GM11168 (cell line): ENCODE measurements around the gene LZTS2.

Experiments
- in situ Hi-C: fragments of 300-500 bp; cut with MboI; formaldehyde crosslinking; loops from one replicate; pipeline ENCODE4 v1.12.0; 2022; ENCODE audit warnings: low sequenced_read_pairs; ENCODE audit not compliant: unreplicated experiment

Gene LZTS2

DNA sequence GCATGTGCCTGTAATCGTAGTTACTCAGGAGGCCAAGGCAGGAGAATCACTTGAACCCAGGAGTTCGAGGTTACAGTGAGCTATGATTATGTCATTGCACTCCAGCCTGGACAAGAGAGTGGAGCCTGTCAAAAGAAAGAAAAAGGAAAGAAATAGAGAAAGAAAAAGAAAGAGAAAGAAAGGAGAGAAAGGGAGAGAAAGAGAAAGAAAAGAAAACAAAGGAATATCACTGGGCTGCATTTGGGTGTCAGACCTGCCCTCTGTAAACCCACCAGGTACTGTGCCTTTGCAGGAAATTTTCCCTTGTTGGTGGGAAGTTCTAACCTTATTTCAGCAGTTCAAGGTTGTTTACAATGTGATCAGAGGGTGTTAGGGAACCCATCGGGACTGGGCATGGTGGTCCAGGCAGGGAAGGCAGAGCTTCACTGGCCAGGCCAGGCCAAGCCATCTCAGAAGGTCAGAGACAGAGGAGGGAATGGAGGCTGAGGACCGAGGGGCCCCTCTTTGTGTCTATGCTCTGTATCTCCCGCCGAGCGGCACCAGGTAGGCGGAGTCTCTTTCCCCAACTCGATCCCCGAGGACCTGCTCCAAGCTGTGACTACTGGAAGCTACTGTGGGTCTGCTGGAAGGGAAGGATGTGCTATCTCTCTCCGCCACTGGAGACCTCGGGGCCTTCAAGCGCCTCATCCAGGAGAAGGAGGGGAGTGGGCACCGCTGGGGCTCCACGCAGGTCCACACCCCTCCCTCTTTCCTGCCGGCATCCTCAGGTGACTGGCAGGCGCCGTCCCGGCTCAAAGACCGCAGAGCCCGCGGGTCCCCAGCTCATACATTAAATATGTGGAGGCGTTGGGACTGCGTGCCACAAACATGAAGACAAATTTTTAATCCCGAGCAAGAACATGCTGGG lies 47.0 kb downstream of the LZTS2 start:
- in situ Hi-C loops: no loop called here

DNA sequence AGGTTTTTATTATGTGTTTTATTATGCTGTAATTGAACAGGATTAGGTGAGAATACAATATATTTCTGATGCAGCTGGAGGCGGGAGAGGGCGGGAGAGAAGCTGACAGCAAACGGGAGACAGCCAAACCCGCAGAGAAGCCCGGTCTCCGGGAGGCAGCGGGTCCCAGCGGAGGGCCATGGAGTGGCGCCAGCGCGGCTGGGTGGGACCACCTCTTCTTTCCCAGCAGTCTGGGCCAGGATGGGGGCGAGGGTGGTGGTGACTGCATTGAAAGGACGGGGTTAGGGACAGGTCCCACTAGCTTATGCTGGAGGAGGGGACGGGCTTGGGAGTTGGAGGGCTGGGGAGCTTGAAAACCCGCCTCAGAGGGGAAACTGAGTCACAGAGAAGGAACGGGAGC lies 47.7 kb downstream of the LZTS2 start:
- in situ Hi-C loops: no loop called here

DNA sequence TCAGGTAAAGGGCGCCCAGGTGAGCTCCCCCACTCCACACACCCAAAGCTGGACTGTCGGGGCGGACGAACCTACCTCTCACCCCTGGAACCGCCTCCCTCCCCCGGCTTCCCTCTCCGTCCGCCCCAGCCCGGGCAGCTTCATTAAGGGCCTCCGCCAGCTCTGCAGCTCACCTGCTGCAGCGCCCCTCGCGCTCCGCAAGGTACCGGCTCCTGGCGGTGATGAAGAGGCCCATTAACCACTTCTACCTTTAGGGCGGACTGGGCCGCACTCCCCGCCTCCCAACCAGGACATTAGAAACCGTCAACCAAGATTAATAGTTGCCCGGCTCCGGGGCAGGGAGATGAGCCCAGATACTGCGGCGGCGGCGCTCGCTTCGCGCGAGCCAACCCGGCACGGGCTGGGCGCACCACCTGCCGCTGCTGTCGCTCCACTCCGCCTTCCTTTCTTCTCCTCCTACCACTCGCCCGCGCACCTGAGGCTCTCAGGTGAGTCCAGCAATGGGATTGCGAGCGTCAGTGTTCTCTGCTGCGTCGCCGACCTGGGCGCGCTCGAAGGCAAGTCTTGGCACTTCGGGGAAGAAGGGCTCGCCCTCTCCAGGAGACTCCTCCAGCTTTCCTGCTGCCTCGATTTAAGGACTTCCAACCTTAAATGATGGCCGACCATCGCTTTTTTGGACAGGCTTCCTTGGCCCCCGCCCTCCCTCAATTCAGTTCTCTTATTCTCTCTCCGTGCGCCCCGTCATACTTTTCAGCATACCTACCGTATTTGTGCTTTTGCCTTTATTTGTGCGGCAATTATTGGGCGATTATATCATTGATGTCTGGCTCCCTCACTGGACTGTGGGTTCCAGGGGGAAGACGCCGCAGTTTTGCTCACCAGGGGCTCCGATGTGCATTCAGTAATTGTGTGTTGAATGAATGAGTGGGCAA lies 48.6 kb downstream of the LZTS2 start:
- in situ Hi-C loops: no loop called here

- in situ Hi-C loops: no loop called here
Measured at GRCh38 chr10:101050208-101051069, 50.8 kb downstream of the LZTS2 start.

DNA sequence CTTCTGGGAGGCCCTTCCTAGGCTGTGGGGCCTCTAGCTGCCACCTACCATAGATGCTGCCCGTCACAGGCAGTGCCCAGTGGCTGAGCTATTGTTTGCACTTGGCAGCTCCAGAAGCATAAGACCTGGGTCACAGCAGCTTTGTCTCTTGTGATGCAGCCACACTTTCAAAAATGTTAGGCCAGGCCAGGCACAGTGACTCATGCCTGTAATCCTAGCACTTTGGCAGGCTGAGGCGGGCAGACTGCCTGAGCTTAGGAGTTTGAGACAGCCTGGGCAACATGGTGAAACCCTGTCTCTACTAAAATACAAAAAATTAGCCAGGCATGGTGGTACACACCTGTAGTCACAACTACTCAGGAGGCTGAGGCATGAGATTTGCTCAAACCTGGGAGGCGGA lies 52.7 kb downstream of the LZTS2 start:
- in situ Hi-C loops: no loop called here

DNA sequence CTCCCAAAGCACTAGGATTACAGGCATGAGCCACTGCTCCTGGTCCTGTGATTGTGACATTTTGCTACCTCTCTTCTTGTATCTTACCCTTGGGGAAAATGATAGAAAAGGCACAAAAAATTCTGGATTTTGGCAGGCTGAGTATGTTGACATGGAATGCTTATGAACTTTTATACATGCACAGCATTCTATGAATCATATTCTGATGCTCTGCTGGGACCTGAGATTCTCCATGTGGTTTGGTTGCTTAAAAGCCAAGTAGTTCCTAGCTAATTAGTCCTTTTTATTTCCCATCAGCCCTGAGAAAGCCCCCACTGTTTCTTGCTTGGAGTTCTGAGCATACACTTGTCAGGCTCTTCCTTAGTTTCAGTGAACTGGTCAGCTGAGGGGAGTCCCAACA lies 53.9 kb downstream of the LZTS2 start:
- in situ Hi-C loops: no loop called here

DNA sequence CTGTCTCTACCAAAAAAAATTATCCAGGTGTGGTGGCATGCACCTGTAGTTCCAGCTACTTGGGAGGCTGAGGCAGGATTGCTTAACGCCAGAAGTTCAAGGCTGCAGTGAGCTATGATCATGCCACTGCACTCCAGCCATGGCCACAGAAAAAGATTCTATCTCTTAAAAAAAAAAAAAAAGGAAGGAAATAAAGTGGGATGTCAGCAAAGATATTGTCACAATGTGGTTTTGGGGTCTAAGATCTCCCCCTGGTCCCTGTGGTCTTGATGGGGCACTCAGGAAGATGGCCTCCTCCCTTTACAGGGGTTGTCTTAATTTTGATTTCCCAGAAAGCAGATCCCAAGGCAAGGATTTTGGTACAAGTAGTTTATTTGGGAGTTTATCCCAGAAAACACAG lies 54.7 kb downstream of the LZTS2 start:
- in situ Hi-C loops: no loop called here

GRCh38 chr10:101054876-101055275 lies 55.3 kb downstream of the LZTS2 start:
- in situ Hi-C loops: no loop called here

GRCh38 chr10:101055411-101055810 lies 55.8 kb downstream of the LZTS2 start:
- in situ Hi-C loops: no loop called here

DNA sequence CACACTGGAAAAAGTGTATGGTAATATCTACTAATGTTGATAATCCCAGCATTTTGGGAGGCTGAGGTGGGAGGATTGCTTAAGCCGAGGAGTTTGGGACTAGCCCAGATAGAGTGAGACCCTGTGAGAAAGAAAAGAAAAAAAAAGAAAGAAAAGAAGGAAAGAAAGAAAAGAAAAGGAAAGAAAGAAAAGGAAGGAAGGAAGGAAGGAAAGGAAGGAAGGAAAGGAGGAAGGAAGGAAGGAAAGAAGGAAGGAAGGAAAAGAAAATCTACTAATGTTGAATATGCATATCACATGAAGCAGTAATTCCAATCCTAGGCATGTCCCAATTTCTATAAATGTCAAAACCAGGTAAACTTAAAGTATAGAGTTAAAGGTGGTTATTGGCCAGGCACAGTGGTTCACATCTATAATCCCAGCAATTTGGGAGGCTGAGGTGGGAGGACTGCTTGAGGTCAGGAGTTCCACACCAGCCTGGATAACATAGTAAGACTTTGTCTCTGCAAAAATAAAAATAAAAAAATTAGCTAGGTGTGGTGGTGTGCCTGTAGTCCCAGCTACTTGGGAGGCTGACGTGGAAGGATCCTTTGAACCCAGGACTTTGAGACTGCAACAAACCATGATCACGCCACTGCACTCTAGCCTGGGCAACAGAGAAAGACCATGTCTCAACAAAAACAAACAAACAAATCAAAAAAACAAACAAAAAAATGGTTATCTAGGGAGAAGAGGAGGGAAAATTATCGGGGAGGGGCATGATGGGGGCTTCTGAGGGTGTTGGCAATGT lies 57.0 kb downstream of the LZTS2 start:
- in situ Hi-C loops: no loop called here
